Loucy (cell line): Measurements from ENCODE around the gene PEDS1.

ENCODE experiments used
- H2AFZ ChIP-seq: fragments of 200-600 bp; sonication (generic); 2 replicates; pipeline ENCODE4 v1.6.0; 2016; ENCODE audit warnings: antibody characterized with exemption, mild to moderate bottlenecking, low read length, moderate library complexity
- H3F3A ChIP-seq: fragments of 200-600 bp; 2 replicates; pipeline ENCODE4 v1.6.0; 2016; ENCODE audit warnings: antibody characterized with exemption, low read depth, mild to moderate bottlenecking
- H3K27me3 ChIP-seq: fragments of 200-600 bp; sonication (generic); 2 replicates; pipeline ENCODE4 v1.6.1; 2014; ENCODE audit warnings: low read length, mild to moderate bottlenecking; ENCODE audit not compliant: insufficient read depth, poor library complexity, severe bottlenecking
- H3K36me3 ChIP-seq: fragments of 200-600 bp; sonication (generic); 2 replicates; pipeline ENCODE4 v1.6.1; 2016; ENCODE audit warnings: low read length; ENCODE audit not compliant: insufficient read depth
- H3K4me1 ChIP-seq: fragments of 200-600 bp; sonication (generic); 2 replicates; pipeline ENCODE4 v1.5.1; 2014; ENCODE audit warnings: low read length, mild to moderate bottlenecking; ENCODE audit not compliant: insufficient read depth, poor library complexity, severe bottlenecking
- H3K4me2 ChIP-seq: fragments of 200-600 bp; sonication (generic); 2 replicates; pipeline ENCODE4 v1.6.0; 2014; ENCODE audit warnings: antibody characterized with exemption, low read length, low read depth, mild to moderate bottlenecking; ENCODE audit not compliant: poor library complexity, severe bottlenecking
- H3K4me3 ChIP-seq: fragments of 200-600 bp; sonication (generic); 2 replicates; pipeline ENCODE4 v1.5.1; 2014; ENCODE audit warnings: low read length, mild to moderate bottlenecking, mixed read lengths; ENCODE audit not compliant: poor library complexity, severe bottlenecking
- H3K79me2 ChIP-seq: fragments of 200-600 bp; sonication (generic); 2 replicates; pipeline ENCODE4 v1.6.1; 2014; ENCODE audit warnings: low read length; ENCODE audit not compliant: insufficient read depth
- H3K9ac ChIP-seq: fragments of 200-600 bp; sonication (generic); 2 replicates; pipeline ENCODE4 v1.6.0; 2014; ENCODE audit warnings: mild to moderate bottlenecking, low read depth, low read length, moderate library complexity; ENCODE audit not compliant: poor library complexity, severe bottlenecking
- H3K9me2 ChIP-seq: fragments of 200-600 bp; sonication (generic); replicated peaks from 2 replicates; pipeline ENCODE4 v1.6.1; 2016; ENCODE audit warnings: low read depth, low read length, mixed read lengths
- H3K9me3 ChIP-seq: fragments of 200-600 bp; sonication (generic); 2 replicates; pipeline ENCODE4 v1.6.1; 2014; ENCODE audit warnings: mild to moderate bottlenecking, antibody characterized with exemption, low read length, low read depth; ENCODE audit not compliant: insufficient read depth
- H4K20me1 ChIP-seq: fragments of 200-600 bp; sonication (generic); 2 replicates; pipeline ENCODE4 v1.6.0; 2014; ENCODE audit warnings: antibody characterized with exemption, low read length, mild to moderate bottlenecking; ENCODE audit not compliant: insufficient read depth, poor library complexity, severe bottlenecking
- EZH2phosphoT487 ChIP-seq: fragments of 200-600 bp; IDR thresholded peaks from 2 replicates; pipeline ENCODE4 v1.6.1; 2018; ENCODE audit warnings: antibody characterized with exemption, mild to moderate bottlenecking, moderate library complexity, borderline replicate concordance
- TF ChIP-seq, protein P1 (sequence below): fragments of 200-600 bp; sonication (generic); conservative IDR thresholded peaks from 2 replicates; pipeline ENCODE4 v1.5.1; 2014; ENCODE audit warnings: mild to moderate bottlenecking, antibody characterized with exemption, low read length

Gene PEDS1

DNA sequence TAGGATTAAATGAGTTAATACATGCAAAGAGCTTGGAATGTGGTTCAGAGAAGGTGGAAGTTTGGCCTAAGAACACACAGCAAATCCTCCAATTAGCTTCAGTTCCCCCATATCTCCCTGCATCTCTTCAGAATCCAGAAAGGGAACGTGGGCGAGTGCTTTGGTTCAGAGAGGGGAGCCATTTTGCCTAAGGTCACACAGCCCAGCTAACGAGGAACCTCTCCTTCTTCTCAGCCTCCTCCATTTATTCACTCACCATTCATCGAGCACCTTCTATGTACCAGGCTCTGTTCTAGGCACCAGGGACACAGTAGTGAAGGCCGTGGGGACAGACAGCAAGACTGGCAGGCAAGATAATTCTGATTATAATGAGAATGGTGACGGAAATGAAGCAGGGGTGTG, 34.8 kb upstream of the PEDS1 start:
- H2AFZ ChIP-seq, result no peak overlapping the region
- peaks cover 9% of the 10 kb centered on the region for H3K79me2 ChIP-seq
- no peaks in the 10 kb centered on the region for H3K27me3 ChIP-seq
- peaks cover 10% of the 10 kb centered on the region for H4K20me1 ChIP-seq
- H3K9ac ChIP-seq, result no peak overlapping the region
- H3K9me2 ChIP-seq, result no peaks in the 10 kb centered on the region
- no peaks in the 10 kb centered on the region for H3K9me3 ChIP-seq
- no peaks in the 10 kb centered on the region for H3F3A ChIP-seq
- H3K4me3 ChIP-seq, result no peak overlapping the region
- no peak for TF ChIP-seq EZH2phosphoT487
- peaks cover 10% of the 10 kb centered on the region for H3K4me1 ChIP-seq
- H3K36me3 ChIP-seq, result no peaks in the 10 kb centered on the region
- no peak overlapping the region for H3K4me2 ChIP-seq

DNA sequence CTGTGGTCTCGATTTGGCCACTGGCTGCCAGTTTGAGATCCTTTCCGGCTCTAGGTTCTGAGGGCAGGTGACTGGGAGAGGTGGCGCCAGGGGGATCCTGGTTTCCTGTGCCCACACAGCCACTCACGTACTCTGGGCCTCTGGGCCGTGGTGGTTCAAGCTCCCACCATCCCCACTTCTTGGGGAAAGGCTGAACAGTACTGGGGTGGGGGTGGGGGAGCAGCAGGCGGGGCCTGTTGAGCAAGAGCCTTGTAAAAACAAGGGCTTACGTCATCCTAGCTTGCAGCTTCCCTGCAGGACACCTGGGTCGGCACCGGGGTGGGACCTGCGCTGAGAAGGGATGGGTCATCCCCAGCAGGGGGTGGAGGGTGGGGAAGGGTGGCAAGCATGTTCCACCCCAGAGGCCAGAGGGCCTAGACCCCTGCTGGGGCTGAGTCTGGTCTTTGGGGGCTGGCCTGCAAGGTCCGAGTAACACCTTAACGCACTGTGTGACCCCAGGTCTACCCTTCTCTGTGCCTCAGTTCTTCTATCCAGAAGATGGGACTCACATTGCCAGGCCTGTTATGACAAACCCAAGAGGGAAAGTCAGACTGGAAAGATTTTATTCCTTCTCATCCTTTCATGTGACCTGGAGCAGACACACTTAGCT, 34.0 kb upstream of the PEDS1 start:
- Histone ChIP-seq H3K27me3 (no peaks in the 10 kb centered on the region), H3K9me3 (no peaks in the 10 kb centered on the region), H3K4me2 (no peak overlapping the region), H3K4me3 (no peak overlapping the region), H3K4me1 (peaks cover 3% of the 10 kb centered on the region), H3K9ac (no peak overlapping the region), H2AFZ (no peak overlapping the region), H4K20me1 (peaks cover 2% of the 10 kb centered on the region), H3K36me3 (no peaks in the 10 kb centered on the region), H3F3A (no peaks in the 10 kb centered on the region), H3K79me2 (peaks cover 2% of the 10 kb centered on the region), H3K9me2 (no peaks in the 10 kb centered on the region)
- TF ChIP-seq EZH2phosphoT487, result no peak
- TF ChIP-seq, protein P1, sequence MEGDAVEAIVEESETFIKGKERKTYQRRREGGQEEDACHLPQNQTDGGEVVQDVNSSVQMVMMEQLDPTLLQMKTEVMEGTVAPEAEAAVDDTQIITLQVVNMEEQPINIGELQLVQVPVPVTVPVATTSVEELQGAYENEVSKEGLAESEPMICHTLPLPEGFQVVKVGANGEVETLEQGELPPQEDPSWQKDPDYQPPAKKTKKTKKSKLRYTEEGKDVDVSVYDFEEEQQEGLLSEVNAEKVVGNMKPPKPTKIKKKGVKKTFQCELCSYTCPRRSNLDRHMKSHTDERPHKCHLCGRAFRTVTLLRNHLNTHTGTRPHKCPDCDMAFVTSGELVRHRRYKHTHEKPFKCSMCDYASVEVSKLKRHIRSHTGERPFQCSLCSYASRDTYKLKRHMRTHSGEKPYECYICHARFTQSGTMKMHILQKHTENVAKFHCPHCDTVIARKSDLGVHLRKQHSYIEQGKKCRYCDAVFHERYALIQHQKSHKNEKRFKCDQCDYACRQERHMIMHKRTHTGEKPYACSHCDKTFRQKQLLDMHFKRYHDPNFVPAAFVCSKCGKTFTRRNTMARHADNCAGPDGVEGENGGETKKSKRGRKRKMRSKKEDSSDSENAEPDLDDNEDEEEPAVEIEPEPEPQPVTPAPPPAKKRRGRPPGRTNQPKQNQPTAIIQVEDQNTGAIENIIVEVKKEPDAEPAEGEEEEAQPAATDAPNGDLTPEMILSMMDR, result no peak

DNA sequence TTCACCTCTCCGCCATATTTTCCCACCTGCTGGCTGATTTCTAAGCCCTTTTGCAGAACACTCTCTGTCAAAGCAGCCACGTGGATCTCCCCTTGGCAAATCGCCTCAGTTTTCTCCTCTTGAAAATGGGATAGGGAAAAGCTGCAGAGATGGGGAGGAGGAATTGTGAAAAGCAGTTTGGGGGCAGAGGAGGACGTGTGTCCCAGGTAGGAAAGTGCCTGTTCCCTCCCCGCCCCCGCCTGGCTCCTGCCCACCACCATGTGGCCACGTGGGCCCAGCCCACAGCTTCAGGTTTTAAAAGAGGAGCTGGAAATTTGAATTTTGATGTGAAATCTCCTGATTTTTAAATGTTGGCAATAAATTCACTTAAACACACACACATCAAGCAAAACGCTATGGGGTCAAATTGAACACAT, 33.5 kb upstream of the PEDS1 start:
- no peak overlapping the region for H3K9ac ChIP-seq
- TF ChIP-seq, protein P1, result no peak
- TF ChIP-seq EZH2phosphoT487, result no peak
- no peak overlapping the region for H3K4me3 ChIP-seq
- H3K9me2 ChIP-seq, result no peaks in the 10 kb centered on the region
- no peak overlapping the region for H3K4me2 ChIP-seq
- H3K36me3 ChIP-seq, result no peaks in the 10 kb centered on the region
- H3K9me3 ChIP-seq, result no peaks in the 10 kb centered on the region
- H3K4me1 ChIP-seq, result no peaks in the 10 kb centered on the region
- H3K79me2 ChIP-seq, result no peaks in the 10 kb centered on the region
- no peaks in the 10 kb centered on the region for H3F3A ChIP-seq
- H3K27me3 ChIP-seq, result no peaks in the 10 kb centered on the region
- peak overlapping the region; percentile 60; the same call in 1 of the 2 replicates for H2AFZ ChIP-seq
- no peaks in the 10 kb centered on the region for H4K20me1 ChIP-seq
